CD14-positive monocyte (primary cell): ENCODE results near the gene KCNMA1. TPM values are rescaled to one million over a fixed set of nuclear protein-coding genes. Genes with fewer than 3 reads are reported as not detected.

ENCODE experiments used
- DNase-seq, 3 donors: peaks; one replicate each; pipeline ENCODE4 v3.0.0-alpha.2; 2011 to 2022
- H2AFZ ChIP-seq: 2 replicates; pipeline ENCODE4 v1.6.0; 2012; ENCODE audit warnings: mild to moderate bottlenecking, low read depth, low read length, inconsistent platforms; ENCODE audit not compliant: insufficient read depth, poor library complexity, severe bottlenecking
- H3K27ac ChIP-seq, 2 donors: 1 replicate in 1 of 2; 2 replicates in 1 of 2; pipeline ENCODE4 v1.5.1; 2012 to 2013; ENCODE audit warnings: low read length in 2 of 2, control low read depth in 1 of 2, inconsistent platforms in 1 of 2, low read depth in 1 of 2, mild to moderate bottlenecking in 1 of 2
- H3K27me3 ChIP-seq, 2 donors: one replicate each; pipeline versions ENCODE4 v1.6.0 to v1.6.1; 2011 to 2013; ENCODE audit warnings: low read length in 2 of 2; ENCODE audit not compliant: control insufficient read depth in 2 of 2, insufficient read depth in 2 of 2
- H3K36me3 ChIP-seq, 2 donors: replicated peaks in 1 of 2; 1 replicate in 1 of 2; 2 replicates in 1 of 2; pipeline versions ENCODE4 v1.5.1 to v1.6.1; 2012 to 2013; ENCODE audit warnings: low read length in 2 of 2, control low read depth in 1 of 2, inconsistent platforms in 1 of 2, mild to moderate bottlenecking in 1 of 2; ENCODE audit not compliant: insufficient read depth in 2 of 2, control insufficient read depth in 1 of 2
- H3K4me1 ChIP-seq, 2 donors: 1 replicate in 1 of 2; 2 replicates in 1 of 2; pipeline versions ENCODE4 v1.5.1 to v1.6.1; 2012 to 2013; ENCODE audit warnings: low read length in 2 of 2, control low read depth in 1 of 2, inconsistent platforms in 1 of 2, mild to moderate bottlenecking in 1 of 2, moderate library complexity in 1 of 2; ENCODE audit not compliant: insufficient read depth in 2 of 2, control insufficient read depth in 1 of 2
- H3K4me2 ChIP-seq: replicated peaks from 2 replicates; pipeline ENCODE3; 2012; ENCODE audit warnings: low read length, moderate library complexity, mild to moderate bottlenecking; ENCODE audit not compliant: poor library complexity, severe bottlenecking; ENCODE audit errors: extremely low read depth
- H3K4me3 ChIP-seq, 3 experiments: fragments of 200-600 bp in 1 of 3; sonication (generic) in 1 of 3; replicated peaks in 1 of 3; 1 replicate in 2 of 3; 2 replicates in 1 of 3; pipeline ENCODE4 v1.5.1; 2011 to 2013; ENCODE audit warnings: low read length in 3 of 3, mild to moderate bottlenecking in 3 of 3, control low read depth in 2 of 3, low read depth in 2 of 3, inconsistent platforms in 1 of 3, moderate library complexity in 1 of 3
- H3K79me2 ChIP-seq: 2 replicates; pipeline ENCODE4 v1.6.0; 2012; ENCODE audit warnings: mild to moderate bottlenecking, control low read depth, inconsistent platforms, low read length, moderate library complexity; ENCODE audit not compliant: insufficient read depth
- H3K9ac ChIP-seq: 2 replicates; pipeline ENCODE4 v1.6.0; 2017; ENCODE audit warnings: low read length, mild to moderate bottlenecking; ENCODE audit not compliant: insufficient read depth, poor library complexity, severe bottlenecking
- H3K9me3 ChIP-seq, 2 donors: replicated peaks in 1 of 2; 1 replicate in 1 of 2; 2 replicates in 1 of 2; pipeline versions ENCODE4 v1.5.1 to v1.6.1; 2012 to 2013; ENCODE audit warnings: low read length in 2 of 2, control low read depth in 1 of 2; ENCODE audit not compliant: control insufficient read depth in 1 of 2, insufficient read depth in 1 of 2
- H4K20me1 ChIP-seq: 2 replicates; pipeline ENCODE4 v1.6.0; 2012; ENCODE audit warnings: mild to moderate bottlenecking, low read length, control low read depth, moderate library complexity; ENCODE audit not compliant: insufficient read depth
- H3K27ac Mint-ChIP-seq, 7 donors: one replicate each; pipeline ENCODE4 v1.8.0; 2020; ENCODE audit warnings: mild to moderate bottlenecking in 7 of 7, mixed read lengths in 7 of 7, moderate library complexity in 6 of 7, inconsistent platforms in 2 of 7
- H3K27me3 Mint-ChIP-seq, 3 donors: one replicate each; pipeline ENCODE4 v1.8.0; 2021 to 2022; ENCODE audit warnings: low read depth in 3 of 3, mild to moderate bottlenecking in 3 of 3, mixed read lengths in 3 of 3, moderate library complexity in 3 of 3, inconsistent platforms in 1 of 3
- H3K36me3 Mint-ChIP-seq, 2 donors: one replicate each; pipeline ENCODE4 v1.8.0; 2020; ENCODE audit warnings: mixed read lengths in 2 of 2, inconsistent platforms in 1 of 2, mild to moderate bottlenecking in 1 of 2
- H3K4me1 Mint-ChIP-seq: one replicate; pipeline ENCODE4 v1.8.0; 2020; ENCODE audit warnings: mild to moderate bottlenecking, mixed read lengths
- H3K4me3 Mint-ChIP-seq, 2 donors: one replicate each; pipeline ENCODE4 v1.8.0; 2020; ENCODE audit warnings: mild to moderate bottlenecking in 2 of 2, mixed read lengths in 2 of 2, moderate library complexity in 1 of 2
- H3K9me3 Mint-ChIP-seq, 7 donors: one replicate each; pipeline ENCODE4 v1.8.0; 2020 to 2022; ENCODE audit warnings: mixed read lengths in 7 of 7, mild to moderate bottlenecking in 6 of 7, moderate library complexity in 6 of 7, inconsistent platforms in 2 of 7
- WGBS: methylation state at CpG from one replicate; pipeline ENCODE4 v1.1.5; 2013; ENCODE audit warnings: missing lambda C conversion rate; ENCODE audit not compliant: insufficient coverage; 5-methylcytosine and 5-hydroxymethylcytosine counted together
- intact Hi-C, 2 donors: fragments of 100-400 bp; cut with micrococcal nuclease; formaldehyde crosslinking; loops; one replicate each; pipeline versions ENCODE4 v1.15.0 to v1.15.1; 2023
- polyA plus RNA-seq, 3 donors: library from polyadenylated mRNA; depleted of rRNA in 1 of 3; unstranded in 2 of 3; stranded (reverse) in 1 of 3; fragments of 300-500 nt in 2 of 3; fragments of >200 nt in 1 of 3; fragmentation: Illumina TruSeq in 2 of 3; gene quantifications; 1 replicate in 2 of 3; 2 replicates in 1 of 3; pipeline ENCODE4 v1.2.3, GENCODE V29; 2012 to 2021
- TF ChIP-seq, protein P1 (sequence below): fragments of 200-600 bp; IDR thresholded peaks from one replicate; pipeline ENCODE4 v1.8.0; 2022; ENCODE audit warnings: antibody characterized with exemption, mild to moderate bottlenecking

KCNMA1 gene
- polyA plus RNA-seq, 3 donors, result 0.11 to 1.0 TPM; not detected in 1

DNA sequence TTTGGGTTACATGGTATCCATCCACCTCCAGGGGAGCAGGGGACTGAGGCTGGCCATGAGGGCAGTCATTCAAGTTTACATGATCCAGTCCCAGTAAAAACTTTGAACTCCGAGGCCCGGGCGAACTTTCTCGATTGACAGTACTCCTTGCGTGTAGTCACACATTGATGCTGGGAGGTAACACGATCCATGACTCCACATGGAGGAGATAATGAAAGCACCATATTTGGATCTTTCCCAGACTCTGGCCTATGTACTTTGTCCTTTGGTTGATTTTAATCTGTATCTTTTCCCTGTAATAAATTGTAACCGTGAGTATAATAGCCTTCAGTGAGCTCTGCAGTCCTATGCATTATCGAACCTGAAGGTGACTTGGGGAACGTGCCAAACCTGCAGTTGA is 401.6 kb downstream of the KCNMA1 start:
- intact Hi-C loops, result no loop called here
- WGBS, result 91% methylated on average over 4 of the region's 9 CpGs
- H3K4me3 Mint-ChIP-seq, result no peak overlapping the region

DNA sequence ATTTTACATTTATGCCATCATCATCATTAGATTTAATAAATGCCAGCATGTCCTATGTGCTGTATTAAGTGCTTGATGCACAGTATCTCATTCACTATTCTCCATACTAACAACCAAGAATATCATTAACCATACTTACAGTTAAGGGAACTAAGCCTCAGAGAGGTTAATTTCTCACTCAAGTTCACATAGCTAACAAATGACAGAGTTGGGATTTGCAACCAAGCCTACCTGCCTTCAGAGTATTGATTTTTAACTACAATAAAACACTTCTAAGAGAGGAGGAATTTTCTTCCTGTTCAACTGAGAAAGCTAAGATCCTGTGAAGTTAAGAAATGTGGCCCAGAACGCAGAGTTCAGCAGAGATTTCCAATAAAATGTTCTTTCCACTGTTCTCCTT is 403.0 kb downstream of the KCNMA1 start:
- Histone ChIP-seq H3K79me2 (no peaks in the 10 kb centered on the region), H2AFZ (no peak overlapping the region), H3K27ac (no peak overlapping the region), H3K9ac (no peak overlapping the region), H3K4me2 (no peak overlapping the region), H3K4me3 (no peak overlapping the region), H4K20me1 (no peaks in the 10 kb centered on the region), H3K27me3 (no peaks in the 10 kb centered on the region), H3K4me1 (no peaks in the 10 kb centered on the region), H3K36me3 (no peaks in the 10 kb centered on the region), H3K9me3 (no peaks in the 10 kb centered on the region)
- Mint-ChIP-seq H3K36me3 (no peaks in the 10 kb centered on the region), H3K4me3 (no peak overlapping the region), H3K9me3 (peaks cover 0 to 6% (median 2%) of the 10 kb centered on the region in 7 donors), H3K27ac (no peak overlapping the region), H3K27me3 (peaks cover 0 to 4% (median 3%) of the 10 kb centered on the region in 3 donors), H3K4me1 (peaks cover 5% of the 10 kb centered on the region)
- WGBS, result 100% methylated on average over 1 of the region's 1 CpG
- TF ChIP-seq, protein P1, sequence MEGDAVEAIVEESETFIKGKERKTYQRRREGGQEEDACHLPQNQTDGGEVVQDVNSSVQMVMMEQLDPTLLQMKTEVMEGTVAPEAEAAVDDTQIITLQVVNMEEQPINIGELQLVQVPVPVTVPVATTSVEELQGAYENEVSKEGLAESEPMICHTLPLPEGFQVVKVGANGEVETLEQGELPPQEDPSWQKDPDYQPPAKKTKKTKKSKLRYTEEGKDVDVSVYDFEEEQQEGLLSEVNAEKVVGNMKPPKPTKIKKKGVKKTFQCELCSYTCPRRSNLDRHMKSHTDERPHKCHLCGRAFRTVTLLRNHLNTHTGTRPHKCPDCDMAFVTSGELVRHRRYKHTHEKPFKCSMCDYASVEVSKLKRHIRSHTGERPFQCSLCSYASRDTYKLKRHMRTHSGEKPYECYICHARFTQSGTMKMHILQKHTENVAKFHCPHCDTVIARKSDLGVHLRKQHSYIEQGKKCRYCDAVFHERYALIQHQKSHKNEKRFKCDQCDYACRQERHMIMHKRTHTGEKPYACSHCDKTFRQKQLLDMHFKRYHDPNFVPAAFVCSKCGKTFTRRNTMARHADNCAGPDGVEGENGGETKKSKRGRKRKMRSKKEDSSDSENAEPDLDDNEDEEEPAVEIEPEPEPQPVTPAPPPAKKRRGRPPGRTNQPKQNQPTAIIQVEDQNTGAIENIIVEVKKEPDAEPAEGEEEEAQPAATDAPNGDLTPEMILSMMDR, result no peak
- no peak for DNase-seq
- intact Hi-C loops, result no loop called here

More for the DNA sequence above, 401.6 kb downstream of the KCNMA1 start:
- no peaks in the 10 kb centered on the region for H3K9me3 ChIP-seq
- H3K9ac ChIP-seq, result no peak overlapping the region
- H3K9me3 Mint-ChIP-seq, result peaks cover 0 to 6% (median 2%) of the 10 kb centered on the region in 7 donors
- no peaks in the 10 kb centered on the region for H3K79me2 ChIP-seq
- no peaks in the 10 kb centered on the region for H4K20me1 ChIP-seq
- peaks cover 0 to 3% (median 2%) of the 10 kb centered on the region in 3 donors for H3K27me3 Mint-ChIP-seq
- no peaks in the 10 kb centered on the region for H3K36me3 ChIP-seq
- H3K36me3 Mint-ChIP-seq, result no peaks in the 10 kb centered on the region
- H3K27ac ChIP-seq, result no peak overlapping the region
- no peak overlapping the region for H3K27ac Mint-ChIP-seq
- TF ChIP-seq, protein P1, result no peak
- no peak overlapping the region for H3K4me3 ChIP-seq
- H2AFZ ChIP-seq, result no peak overlapping the region
- H3K4me2 ChIP-seq, result no peak overlapping the region
- H3K27me3 ChIP-seq, result no peaks in the 10 kb centered on the region
- no peaks in the 10 kb centered on the region for H3K4me1 Mint-ChIP-seq
- no peaks in the 10 kb centered on the region for H3K4me1 ChIP-seq
- no peak for DNase-seq
